ENCODE results near the gene MAST4.

GRCh38 chr5:67164856-67165525 is 568.8 kb downstream of the MAST4 start:
- no peak for TF ChIP-seq EP300 (IDR thresholded peaks at IDR 0.05)
- no peak for TF ChIP-seq CTCF (IDR thresholded peaks at IDR 0.05)

Data from tibial nerve (tissue), 4 donors.